Prostate gland (tissue), 2 donors: ENCODE results near the gene PXDC1.

ENCODE experiments used
- CTCF ChIP-seq, 4 experiments: fragments of 200-600 bp in 2 of 4; fragments of 450-650 bp in 2 of 4; sonication (generic) in 2 of 4; IDR thresholded peaks; 1 replicate in 3 of 4; 2 replicates in 1 of 4; pipeline ENCODE4 v1.5.1; 2016 to 2019; ENCODE audit warnings: antibody characterized with exemption in 4 of 4, mild to moderate bottlenecking in 2 of 4, moderate library complexity in 2 of 4
- POLR2A ChIP-seq: fragments of 450-650 bp; IDR thresholded peaks from one replicate; pipeline ENCODE4 v1.6.1; 2016; ENCODE audit warnings: antibody characterized with exemption, mild to moderate bottlenecking

GRCh38 chr6:3764516-3765335 is 13.2 kb upstream of the PXDC1 start:
- TF ChIP-seq POLR2A (no peak), CTCF (IDR thresholded peaks at IDR 0.05) (no peak)
